Bronchial smooth muscle cell (primary cell): ENCODE measurements around the gene TMEM145. TPM values are rescaled to one million over a fixed set of nuclear protein-coding genes. Genes with fewer than 3 reads are reported as not detected.

Experiments
- total RNA-seq: library from RNA; depleted of rRNA; stranded (reverse); fragments of >200 nt; gene quantifications from 2 replicates; pipeline ENCODE4 v1.2.1, GENCODE V29; 2014

The TMEM145 gene
- not detected in 2 replicates for total RNA-seq

GRCh38 chr19:42313096-42313839 lies at the start of gene TMEM145:
TSS of gene TMEM145 (plus strand) at chr19:42313309. CDS start at chr19:42313377, 68 bp downstream.

GRCh38 chr19:42268704-42269477 lies 44.2 kb upstream of the TMEM145 start, which contains the start of gene CIC:
TSS of gene CIC (plus strand) at chr19:42269252. CDS start at chr19:42271784, 2,532 bp downstream.

GRCh38 chr19:42301646-42302203 lies 11.4 kb upstream of the TMEM145 start, which contains the start of gene PRR19:
TSS of gene PRR19 (plus strand) at chr19:42302132. CDS start at chr19:42309585, 7,453 bp downstream.

DNA sequence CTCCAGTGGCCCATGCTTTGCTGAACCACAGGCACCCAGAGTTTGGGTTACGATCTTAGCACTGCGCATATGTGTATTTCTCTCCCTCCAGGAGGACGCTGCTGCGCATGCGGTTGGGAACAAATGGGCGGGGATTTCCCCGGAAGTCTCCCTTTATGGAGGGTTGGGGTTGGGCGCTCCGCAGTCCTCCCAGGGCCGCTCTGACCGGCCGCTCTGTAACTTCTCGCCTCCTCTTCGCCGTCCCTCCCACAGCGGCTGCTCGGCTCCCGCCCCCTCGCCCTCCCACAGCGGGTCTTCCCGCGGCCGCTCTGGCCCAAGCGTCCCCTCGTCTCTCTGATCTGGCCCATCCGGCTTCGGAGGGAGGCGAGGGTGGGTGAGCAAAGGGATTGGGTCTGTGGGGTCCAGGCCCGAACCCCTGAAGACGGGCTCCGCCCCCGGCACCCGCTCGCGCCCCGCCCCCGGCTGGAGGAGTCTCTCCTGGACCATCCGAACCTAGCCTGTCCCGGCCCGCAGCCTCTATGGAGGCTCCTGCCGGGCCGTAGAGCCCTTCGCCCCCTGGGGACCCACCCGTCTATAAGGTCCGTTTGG lies 12.3 kb downstream of the TMEM145 start, which contains the start of gene MEGF8:
Gene MEGF8, plus strand, starts transcription at position 328 of the 588 bp plus-strand sequence. CDS start 609 bp downstream, outside the sequence.

Other genes with a start within 250 kb of the TMEM145 start
- 0.09 TPM in 1 of 2 replicates, not detected in the other for gene GRIK5, start 243.1 kb upstream of the TMEM145 start, total RNA-seq
- 6.6 and 8.3 TPM in 2 replicates for gene ZNF574, start 237.1 kb upstream of the TMEM145 start, total RNA-seq
- gene POU2F2, start 180.9 kb upstream of the TMEM145 start, total RNA-seq: 0.32 TPM in 1 of 2 replicates, not detected in the other
- 5.8 and 13.2 TPM in 2 replicates for gene DEDD2, start 95.6 kb upstream of the TMEM145 start, total RNA-seq
- gene ZNF526, start 93.0 kb upstream of the TMEM145 start, total RNA-seq: 7.9 and 13.0 TPM in 2 replicates
- gene GSK3A, start 70.7 kb upstream of the TMEM145 start, total RNA-seq: 5.4 and 7.1 TPM in 2 replicates
- 11.3 and 18.7 TPM in 2 replicates for gene ERF, start 58.2 kb upstream of the TMEM145 start, total RNA-seq
- 12.5 and 13.9 TPM in 2 replicates for gene CIC, start 44.1 kb upstream of the TMEM145 start, total RNA-seq
- gene PRR19, start 11.2 kb upstream of the TMEM145 start, total RNA-seq: 0.09 and 0.16 TPM in 2 replicates
- 23.7 and 36.6 TPM in 2 replicates for gene PAFAH1B3, start 10.7 kb upstream of the TMEM145 start, total RNA-seq
- 21.0 and 30.6 TPM in 2 replicates for gene MEGF8, start 12.3 kb downstream of the TMEM145 start, total RNA-seq
- not detected in 2 replicates for gene CNFN, start 77.0 kb downstream of the TMEM145 start, total RNA-seq
- gene LIPE, start 114.1 kb downstream of the TMEM145 start, total RNA-seq: 1.1 and 1.6 TPM in 2 replicates
- not detected in 2 replicates for gene CXCL17, start 129.6 kb downstream of the TMEM145 start, total RNA-seq
- gene CEACAM1, start 215.2 kb downstream of the TMEM145 start, total RNA-seq: not detected in 2 replicates